Uterus (tissue), 2 donors: ENCODE data around the gene MTRR.

Source experiments
- POLR2A ChIP-seq, 2 donors: fragments of 450-650 bp; IDR thresholded peaks; one replicate each; pipeline ENCODE4 v1.6.1; 2016; ENCODE audit warnings: antibody characterized with exemption in 2 of 2, mild to moderate bottlenecking in 1 of 2, moderate library complexity in 1 of 2
- TF ChIP-seq, protein P1 (sequence below), 4 experiments: fragments of 200-600 bp in 2 of 4; fragments of 450-650 bp in 2 of 4; sonication (generic) in 2 of 4; IDR thresholded peaks; one replicate each; pipeline ENCODE4 v1.5.1; 2016 to 2019; ENCODE audit warnings: antibody characterized with exemption in 4 of 4, mild to moderate bottlenecking in 2 of 4, moderate library complexity in 1 of 4

GRCh38 chr5:7846327-7846726 is 22.6 kb upstream of the MTRR start:
- TF ChIP-seq, protein P1, sequence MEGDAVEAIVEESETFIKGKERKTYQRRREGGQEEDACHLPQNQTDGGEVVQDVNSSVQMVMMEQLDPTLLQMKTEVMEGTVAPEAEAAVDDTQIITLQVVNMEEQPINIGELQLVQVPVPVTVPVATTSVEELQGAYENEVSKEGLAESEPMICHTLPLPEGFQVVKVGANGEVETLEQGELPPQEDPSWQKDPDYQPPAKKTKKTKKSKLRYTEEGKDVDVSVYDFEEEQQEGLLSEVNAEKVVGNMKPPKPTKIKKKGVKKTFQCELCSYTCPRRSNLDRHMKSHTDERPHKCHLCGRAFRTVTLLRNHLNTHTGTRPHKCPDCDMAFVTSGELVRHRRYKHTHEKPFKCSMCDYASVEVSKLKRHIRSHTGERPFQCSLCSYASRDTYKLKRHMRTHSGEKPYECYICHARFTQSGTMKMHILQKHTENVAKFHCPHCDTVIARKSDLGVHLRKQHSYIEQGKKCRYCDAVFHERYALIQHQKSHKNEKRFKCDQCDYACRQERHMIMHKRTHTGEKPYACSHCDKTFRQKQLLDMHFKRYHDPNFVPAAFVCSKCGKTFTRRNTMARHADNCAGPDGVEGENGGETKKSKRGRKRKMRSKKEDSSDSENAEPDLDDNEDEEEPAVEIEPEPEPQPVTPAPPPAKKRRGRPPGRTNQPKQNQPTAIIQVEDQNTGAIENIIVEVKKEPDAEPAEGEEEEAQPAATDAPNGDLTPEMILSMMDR (IDR thresholded peaks at IDR 0.05) = no peak
- TF ChIP-seq POLR2A (IDR thresholded peaks at IDR 0.05) = no peak
